PC-9 (cell line): ENCODE results near the gene TPK1. TPM values are rescaled to one million over a fixed set of nuclear protein-coding genes. Genes with fewer than 3 reads are reported as not detected.

ENCODE experiments used
- BruUV-seq: library from RNA; stranded (reverse); fragments of 400-500 nt; replicated peaks from 2 replicates; lab custom pipeline; 2021; lab: Mats Ljungman, UMichigan
- CTCF ChIA-PET: fragments of 300-600 bp; sonication (Branson Sonifier 250); formaldehyde crosslinking; loops from one replicate; lab custom pipeline; 2022; ENCODE audit warnings: antibody characterized with exemption; lab: Charles Lee
- POLR2A ChIA-PET: fragments of 300-600 bp; sonication (Branson Sonifier 250); formaldehyde crosslinking; loops from one replicate; lab custom pipeline; 2022; ENCODE audit warnings: antibody characterized with exemption; ENCODE audit not compliant: unreplicated experiment; lab: Charles Lee
- DNase-seq, 2 experiments: peaks; one replicate each; pipeline versions ENCODE4 v3.0.0 to v3.0.0-alpha.2; 2015 to 2022; ENCODE audit warnings: mixed read lengths in 1 of 2
- H2AFZ ChIP-seq: fragments of 200-600 bp; sonication (generic); 2 replicates; pipeline ENCODE4 v1.8.1; 2017; ENCODE audit warnings: antibody characterized with exemption
- H3F3A ChIP-seq: fragments of 200-600 bp; sonication (generic); 2 replicates; pipeline ENCODE4 v1.8.1; 2017; ENCODE audit warnings: antibody characterized with exemption, mild to moderate bottlenecking, low read depth; ENCODE audit not compliant: insufficient read depth
- H3K27ac ChIP-seq: fragments of 200-600 bp; sonication (generic); 2 replicates; pipeline ENCODE4 v1.6.1; 2016; ENCODE audit warnings: mixed run types
- H3K27me3 ChIP-seq: fragments of 200-600 bp; sonication (generic); 2 replicates; pipeline ENCODE4 v1.6.1; 2016; ENCODE audit warnings: low read depth, mixed run types; ENCODE audit not compliant: insufficient read depth
- H3K36me3 ChIP-seq: fragments of 200-600 bp; sonication (generic); 2 replicates; pipeline ENCODE4 v1.6.1; 2016; ENCODE audit warnings: low read depth, mixed run types
- H3K4me1 ChIP-seq: fragments of 200-600 bp; sonication (generic); replicated peaks from 2 replicates; pipeline ENCODE4 v1.6.1; 2016; ENCODE audit warnings: mixed run types; ENCODE audit not compliant: insufficient read depth
- H3K4me2 ChIP-seq: fragments of 200-600 bp; sonication (generic); 2 replicates; pipeline ENCODE4 v1.6.1; 2017; ENCODE audit warnings: mixed run types
- H3K4me3 ChIP-seq: fragments of 200-600 bp; sonication (generic); 2 replicates; pipeline ENCODE4 v1.6.1; 2016; ENCODE audit warnings: mixed run types
- H3K79me2 ChIP-seq: fragments of 200-600 bp; sonication (generic); 2 replicates; pipeline ENCODE4 v1.6.1; 2017; ENCODE audit warnings: low read depth, mixed run types
- H3K9me2 ChIP-seq: fragments of 200-600 bp; sonication (generic); 2 replicates; pipeline ENCODE4 v1.8.1; 2017; ENCODE audit warnings: mild to moderate bottlenecking; ENCODE audit not compliant: insufficient read depth
- H3K9me3 ChIP-seq: fragments of 200-600 bp; sonication (generic); 2 replicates; pipeline ENCODE4 v1.8.1; 2016; ENCODE audit warnings: low read depth; ENCODE audit not compliant: insufficient read depth
- H4K20me1 ChIP-seq: fragments of 200-600 bp; sonication (generic); 2 replicates; pipeline ENCODE4 v1.8.1; 2017; ENCODE audit not compliant: insufficient read depth
- EZH2 ChIP-seq: fragments of 200-600 bp; sonication (generic); IDR thresholded peaks from 2 replicates; pipeline ENCODE4 v1.8.0; 2017; ENCODE audit warnings: antibody characterized with exemption, low read depth
- intact Hi-C: fragments of 100-400 bp; cut with micrococcal nuclease; formaldehyde crosslinking; loops from one replicate; pipeline ENCODE4 v1.10.0; 2022; ENCODE audit not compliant: unreplicated experiment
- total RNA-seq: library from RNA; stranded (reverse); gene quantifications from 2 replicates; pipeline ENCODE4 v1.2.3, GENCODE V29; 2021
- TF ChIP-seq, protein P1 (sequence below): fragments of 200-600 bp; sonication (generic); conservative IDR thresholded peaks from 2 replicates; pipeline ENCODE4 v1.6.1; 2017; ENCODE audit warnings: mixed run types, antibody characterized with exemption, mild to moderate bottlenecking, moderate library complexity

The TPK1 gene
- total RNA-seq, 1 experiment from 2014 or later = 0.90 TPM

DNA sequence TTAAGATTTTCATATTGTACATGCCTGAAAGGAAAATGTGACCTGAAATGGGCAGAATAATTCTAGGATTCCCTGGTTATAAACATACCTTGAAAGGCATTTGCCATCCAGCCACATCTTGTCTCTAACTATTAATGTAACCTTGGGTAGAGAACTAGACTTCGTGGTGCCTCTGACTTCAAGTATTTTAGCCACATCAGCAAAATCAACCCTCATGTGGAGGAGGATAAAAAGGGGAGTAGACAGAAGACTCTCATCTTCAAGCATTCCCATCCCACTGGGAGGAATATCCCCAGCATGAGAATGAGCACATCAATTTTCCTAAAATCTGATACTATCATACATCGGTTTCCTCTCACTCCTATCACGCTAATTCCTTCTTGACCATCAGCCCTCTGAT lies 267.6 kb downstream of the TPK1 start:
- POLR2A ChIA-PET = no interaction called here
- TF ChIP-seq, protein P1, sequence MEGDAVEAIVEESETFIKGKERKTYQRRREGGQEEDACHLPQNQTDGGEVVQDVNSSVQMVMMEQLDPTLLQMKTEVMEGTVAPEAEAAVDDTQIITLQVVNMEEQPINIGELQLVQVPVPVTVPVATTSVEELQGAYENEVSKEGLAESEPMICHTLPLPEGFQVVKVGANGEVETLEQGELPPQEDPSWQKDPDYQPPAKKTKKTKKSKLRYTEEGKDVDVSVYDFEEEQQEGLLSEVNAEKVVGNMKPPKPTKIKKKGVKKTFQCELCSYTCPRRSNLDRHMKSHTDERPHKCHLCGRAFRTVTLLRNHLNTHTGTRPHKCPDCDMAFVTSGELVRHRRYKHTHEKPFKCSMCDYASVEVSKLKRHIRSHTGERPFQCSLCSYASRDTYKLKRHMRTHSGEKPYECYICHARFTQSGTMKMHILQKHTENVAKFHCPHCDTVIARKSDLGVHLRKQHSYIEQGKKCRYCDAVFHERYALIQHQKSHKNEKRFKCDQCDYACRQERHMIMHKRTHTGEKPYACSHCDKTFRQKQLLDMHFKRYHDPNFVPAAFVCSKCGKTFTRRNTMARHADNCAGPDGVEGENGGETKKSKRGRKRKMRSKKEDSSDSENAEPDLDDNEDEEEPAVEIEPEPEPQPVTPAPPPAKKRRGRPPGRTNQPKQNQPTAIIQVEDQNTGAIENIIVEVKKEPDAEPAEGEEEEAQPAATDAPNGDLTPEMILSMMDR = no peak
- no peak for TF ChIP-seq EZH2
- BruUV-seq = no TSS peak

DNA sequence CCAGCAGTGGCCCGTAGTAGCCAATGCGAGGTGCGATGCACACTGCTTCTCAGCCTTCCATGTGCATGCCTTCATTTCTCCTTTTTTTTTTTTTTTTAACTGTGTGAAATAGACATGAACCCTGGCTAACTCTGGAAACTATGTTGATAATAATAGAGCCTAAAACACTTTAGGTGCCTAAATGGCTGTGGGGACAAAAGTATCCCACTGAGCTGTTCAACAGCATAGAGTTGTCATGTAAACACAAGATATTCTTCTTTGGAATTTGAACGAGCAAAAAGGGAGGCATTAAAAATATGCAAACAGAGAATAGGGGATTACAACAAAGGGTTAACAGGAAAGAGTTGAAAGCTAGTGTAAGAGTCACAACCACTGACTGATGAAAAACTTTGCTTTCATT lies 270.3 kb downstream of the TPK1 start:
- BruUV-seq = no TSS peak
- H3K4me2 ChIP-seq = no peak overlapping the region
- H3K4me1 ChIP-seq = no peaks in the 10 kb centered on the region
- ChIA-PET POLR2A (no interaction called here), CTCF (interaction anchor here (0.7 kb wide), 1 partner anchor 84 kb away, joined by 7 read pairs; no protein-coding TSS in a partner anchor)
- no peaks in the 10 kb centered on the region for H3K9me2 ChIP-seq
- no peak overlapping the region for H2AFZ ChIP-seq
- H3K79me2 ChIP-seq = no peaks in the 10 kb centered on the region
- H4K20me1 ChIP-seq = no peaks in the 10 kb centered on the region
- no peaks in the 10 kb centered on the region for H3F3A ChIP-seq
- intact Hi-C loops = no loop called here
- no peaks in the 10 kb centered on the region for H3K27me3 ChIP-seq
- H3K9me3 ChIP-seq = no peaks in the 10 kb centered on the region
- DNase-seq = no peak
- no peak for TF ChIP-seq EZH2
- TF ChIP-seq, protein P1 = no peak
- no peaks in the 10 kb centered on the region for H3K36me3 ChIP-seq
- H3K27ac ChIP-seq = no peak overlapping the region
- no peak overlapping the region for H3K4me3 ChIP-seq

More for the DNA sequence above, 267.6 kb downstream of the TPK1 start:
- Histone ChIP-seq H3K27me3 (no peaks in the 10 kb centered on the region), H3K4me3 (no peak overlapping the region), H3K36me3 (no peaks in the 10 kb centered on the region), H2AFZ (no peak overlapping the region), H3K79me2 (no peaks in the 10 kb centered on the region), H3K4me1 (no peaks in the 10 kb centered on the region), H4K20me1 (no peaks in the 10 kb centered on the region), H3K9me2 (no peaks in the 10 kb centered on the region), H3K9me3 (no peaks in the 10 kb centered on the region), H3F3A (no peaks in the 10 kb centered on the region), H3K4me2 (no peak overlapping the region), H3K27ac (no peak overlapping the region)
- intact Hi-C loops = no loop called here
- CTCF ChIA-PET = no interaction called here
- DNase-seq = no peak

DNA sequence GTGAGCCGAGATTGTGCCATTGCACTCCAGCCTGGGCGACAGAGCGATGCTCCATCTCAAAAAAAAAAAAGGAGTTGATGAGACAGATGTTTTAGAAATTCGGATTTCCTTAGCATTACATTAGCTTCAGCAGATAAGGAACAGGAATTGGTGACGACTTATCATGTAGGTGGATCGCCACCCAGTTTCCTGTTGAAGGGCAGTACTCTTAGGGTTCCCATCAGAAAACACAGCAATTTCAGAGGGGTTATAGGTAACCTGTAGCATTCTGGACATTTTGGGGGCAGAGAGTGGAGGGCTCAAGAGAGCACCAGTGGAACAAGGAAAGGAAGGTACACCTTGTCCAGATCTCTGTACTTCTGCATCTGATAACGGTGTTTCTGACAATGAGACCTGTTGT lies 286.0 kb downstream of the TPK1 start:
- no peaks in the 10 kb centered on the region for H3K36me3 ChIP-seq
- no peak for TF ChIP-seq EZH2
- TF ChIP-seq, protein P1 = no peak
- no TSS peak for BruUV-seq
- ChIA-PET CTCF (no interaction called here), POLR2A (no interaction called here)
- no peaks in the 10 kb centered on the region for H3K27me3 ChIP-seq
- no peak overlapping the region for H3K4me2 ChIP-seq
- H3K4me3 ChIP-seq = no peak overlapping the region
- no peaks in the 10 kb centered on the region for H3K9me3 ChIP-seq
- H3K4me1 ChIP-seq = no peaks in the 10 kb centered on the region
- intact Hi-C loops = no loop called here
- H2AFZ ChIP-seq = no peak overlapping the region
- H3K27ac ChIP-seq = no peak overlapping the region
- DNase-seq = no peak
- no peaks in the 10 kb centered on the region for H3K79me2 ChIP-seq
- no peaks in the 10 kb centered on the region for H3K9me2 ChIP-seq
- no peaks in the 10 kb centered on the region for H3F3A ChIP-seq
- no peaks in the 10 kb centered on the region for H4K20me1 ChIP-seq
